Measurements from ENCODE around the gene CD163L1. TPM values are rescaled to one million over a fixed set of nuclear protein-coding genes. Genes with fewer than 3 reads are reported as not detected.

The CD163L1 gene
- total and polyA plus RNA-seq, 11 donors: 0.25 to 14.0 (median 2.2) TPM

- Histone ChIP-seq H3K27ac (no peak overlapping the region), H3K9me3 (peaks cover 0 to 13% (median 0%) of the 10 kb centered on the region in 12 donors), H3K27me3 (peaks cover 0 to 3% (median 0%) of the 10 kb centered on the region in 9 donors), H3K36me3 (no peaks in the 10 kb centered on the region), H3K4me3 (no peak overlapping the region), H3K4me1 (no peaks in the 10 kb centered on the region)
- intact Hi-C loops (cut with DNase I): no loop called here
- DNase-seq: no peak
- no peak for TF ChIP-seq CTCF (IDR thresholded peaks at IDR 0.05)
- TF ChIP-seq POLR2A (IDR thresholded peaks at IDR 0.05): no peak
- ATAC-seq: no peak
- 74 to 81% (median 77%) methylated on average over 5 of the region's 5 CpGs for WGBS, 4 donors
These were observed 48.0 kb downstream of the CD163L1 start for GRCh38 chr12:7395950-7396349.

- WGBS, 4 donors: 56 to 69% (median 61%) methylated on average over 1 of the region's 1 CpG
- Histone ChIP-seq H3K9me3 (peaks cover 0 to 37% (median 0%) of the 10 kb centered on the region in 12 donors), H3K4me3 (no peak overlapping the region), H3K4me1 (no peaks in the 10 kb centered on the region), H3K27ac (no peak overlapping the region), H3K36me3 (no peaks in the 10 kb centered on the region), H3K27me3 (peaks cover 0 to 2% (median 0%) of the 10 kb centered on the region in 9 donors)
- no peak for ATAC-seq
- intact Hi-C loops (cut with DNase I): no loop called here
- no peak for TF ChIP-seq CTCF (IDR thresholded peaks at IDR 0.05)
- no peak for TF ChIP-seq POLR2A (IDR thresholded peaks at IDR 0.05)
- DNase-seq: no peak
These were observed 56.7 kb downstream of the CD163L1 start for GRCh38 chr12:7387289-7387688.

- Histone ChIP-seq H3K4me3 (no peak overlapping the region), H3K36me3 (no peaks in the 10 kb centered on the region), H3K9me3 (peaks cover 0 to 30% (median 0%) of the 10 kb centered on the region in 12 donors), H3K27me3 (peaks cover 0 to 4% (median 0%) of the 10 kb centered on the region in 9 donors), H3K27ac (no peak overlapping the region), H3K4me1 (no peaks in the 10 kb centered on the region)
- WGBS, 4 donors: 86 to 97% (median 94%) methylated on average over 1 of the region's 1 CpG; no CpG with 5 or more reads in 1 of the 4 donors
- no peak for ATAC-seq
- DNase-seq: no peak
- intact Hi-C loops (cut with DNase I): no loop called here
- no peak for TF ChIP-seq CTCF (IDR thresholded peaks at IDR 0.05)
These were observed 60.8 kb downstream of the CD163L1 start for GRCh38 chr12:7383157-7383556.

- 64 to 85% (median 73%) methylated on average over 1 of the region's 1 CpG for WGBS, 4 donors
- Histone ChIP-seq H3K9me3 (no peaks in the 10 kb centered on the region), H3K4me3 (no peak overlapping the region), H3K27me3 (peaks cover 0 to 4% (median 0%) of the 10 kb centered on the region in 9 donors), H3K4me1 (no peaks in the 10 kb centered on the region), H3K36me3 (no peaks in the 10 kb centered on the region), H3K27ac (no peak overlapping the region)
- no peak for DNase-seq
- no peak for TF ChIP-seq CTCF (IDR thresholded peaks at IDR 0.05)
- no peak for ATAC-seq
- intact Hi-C loops (cut with DNase I): no loop called here
These were observed 67.8 kb downstream of the CD163L1 start for GRCh38 chr12:7376196-7376595.

All from heart left ventricle (tissue), 16 donors.